SK-N-SH treated with all-trans-retinoic acid at 6 μM for 48 hours (cell line): ENCODE data around the gene RERE.

Source experiments
- ATAC-seq: fragments of 200-7000 bp; cut with Tn5 transposase; 3 replicates; pipeline ENCODE4 v1.9.1; 2020; ENCODE audit warnings: mild to moderate bottlenecking, moderate library complexity
- ARNTL ChIP-seq: fragments of 450-650 bp; formaldehyde crosslinking; IDR thresholded peaks from 2 replicates; pipeline ENCODE4 v1.5.0; 2020; ENCODE audit warnings: low read depth, mild to moderate bottlenecking, moderate library complexity, borderline replicate concordance
- BACH2 ChIP-seq: fragments of 250-450 bp; sonication (Bioruptor Pico); IDR thresholded peaks from 2 replicates; pipeline ENCODE4 v1.9.0; 2021; ENCODE audit warnings: mild to moderate bottlenecking, borderline replicate concordance
- CSDC2 ChIP-seq: fragments of 250-450 bp; sonication (Bioruptor Pico); IDR thresholded peaks from 2 replicates; pipeline ENCODE4 v1.5.0; 2020; ENCODE audit warnings: mild to moderate bottlenecking, moderate library complexity
- CSRNP3 ChIP-seq: fragments of 250-450 bp; sonication (Bioruptor Pico); IDR thresholded peaks from 2 replicates; pipeline ENCODE4 v1.5.1; 2021; ENCODE audit warnings: mild to moderate bottlenecking, moderate library complexity
- ESRRG ChIP-seq: fragments of 250-450 bp; sonication (Bioruptor Pico); IDR thresholded peaks from 2 replicates; pipeline ENCODE4 v1.6.1; 2021; ENCODE audit warnings: mild to moderate bottlenecking
- GLIS3 ChIP-seq: fragments of 250-450 bp; sonication (Bioruptor Pico); IDR thresholded peaks from 2 replicates; pipeline ENCODE4 v1.5.0; 2020; ENCODE audit warnings: mild to moderate bottlenecking, moderate library complexity
- ISL1 ChIP-seq: fragments of 250-450 bp; sonication (Bioruptor Pico); IDR thresholded peaks from 2 replicates; pipeline ENCODE4 v2.1.2; 2022; ENCODE audit warnings: mild to moderate bottlenecking, moderate library complexity
- OSR1 ChIP-seq: fragments of 250-450 bp; sonication (Bioruptor Pico); IDR thresholded peaks from 2 replicates; pipeline ENCODE4 v1.8.0; 2022; ENCODE audit warnings: moderate library complexity, mild to moderate bottlenecking, inconsistent platforms
- RARB ChIP-seq: fragments of 250-450 bp; sonication (Bioruptor Pico); IDR thresholded peaks from 2 replicates; pipeline ENCODE4 v1.8.0; 2021; ENCODE audit warnings: mild to moderate bottlenecking, moderate library complexity
- SNAI2 ChIP-seq: fragments of 250-450 bp; sonication (Bioruptor Pico); IDR thresholded peaks from 2 replicates; pipeline ENCODE4 v1.5.0; 2020; ENCODE audit warnings: mild to moderate bottlenecking, moderate library complexity
- TCF4 ChIP-seq: fragments of 250-450 bp; sonication (Bioruptor Pico); IDR thresholded peaks from 2 replicates; pipeline ENCODE4 v1.8.0; 2021; ENCODE audit warnings: mild to moderate bottlenecking, moderate library complexity, borderline replicate concordance
- TOX ChIP-seq: fragments of 250-450 bp; sonication (Bioruptor Pico); IDR thresholded peaks from 2 replicates; pipeline ENCODE4 v1.8.0; 2021; ENCODE audit warnings: mild to moderate bottlenecking, moderate library complexity, borderline replicate concordance
- ZC3H10 ChIP-seq: fragments of 250-450 bp; sonication (Bioruptor Pico); IDR thresholded peaks from 2 replicates; pipeline ENCODE4 v1.5.1; 2021; ENCODE audit warnings: mild to moderate bottlenecking, moderate library complexity
- ZFP3 ChIP-seq: fragments of 250-450 bp; sonication (Bioruptor Pico); IDR thresholded peaks from 2 replicates; pipeline ENCODE4 v1.5.0; 2020; ENCODE audit warnings: mild to moderate bottlenecking, moderate library complexity
- ZFP30 ChIP-seq: fragments of 450-650 bp; formaldehyde crosslinking; IDR thresholded peaks from 2 replicates; pipeline ENCODE4 v1.5.0; 2022; ENCODE audit warnings: mild to moderate bottlenecking, moderate library complexity
- ZNF565 ChIP-seq: fragments of 450-650 bp; formaldehyde crosslinking; conservative IDR thresholded peaks from 2 replicates; pipeline ENCODE4 v1.5.0; 2020; ENCODE audit warnings: low read depth, mild to moderate bottlenecking, moderate library complexity
- ZNF70 ChIP-seq: fragments of 450-650 bp; formaldehyde crosslinking; IDR thresholded peaks from 2 replicates; pipeline ENCODE4 v1.5.0; 2020; ENCODE audit warnings: mild to moderate bottlenecking, moderate library complexity
- ZNF8 ChIP-seq: fragments of 450-650 bp; formaldehyde crosslinking; IDR thresholded peaks from 2 replicates; pipeline ENCODE4 v1.5.0; 2020; ENCODE audit warnings: mild to moderate bottlenecking, moderate library complexity
- TF ChIP-seq, protein P1 (sequence below): fragments of 250-450 bp; sonication (Bioruptor Pico); IDR thresholded peaks from 2 replicates; pipeline ENCODE4 v1.8.0; 2021; ENCODE audit warnings: low read depth, mild to moderate bottlenecking, moderate library complexity, borderline replicate concordance
- TF ChIP-seq, protein P2 (sequence below): fragments of 250-450 bp; sonication (Bioruptor Pico); IDR thresholded peaks from 2 replicates; pipeline ENCODE4 v1.8.0; 2020; ENCODE audit warnings: mild to moderate bottlenecking, moderate library complexity, borderline replicate concordance
- TF ChIP-seq, protein P3 (sequence below): fragments of 250-450 bp; sonication (Bioruptor Pico); IDR thresholded peaks from 2 replicates; pipeline ENCODE4 v1.5.0; 2020; ENCODE audit warnings: mild to moderate bottlenecking, moderate library complexity

RERE gene

DNA sequence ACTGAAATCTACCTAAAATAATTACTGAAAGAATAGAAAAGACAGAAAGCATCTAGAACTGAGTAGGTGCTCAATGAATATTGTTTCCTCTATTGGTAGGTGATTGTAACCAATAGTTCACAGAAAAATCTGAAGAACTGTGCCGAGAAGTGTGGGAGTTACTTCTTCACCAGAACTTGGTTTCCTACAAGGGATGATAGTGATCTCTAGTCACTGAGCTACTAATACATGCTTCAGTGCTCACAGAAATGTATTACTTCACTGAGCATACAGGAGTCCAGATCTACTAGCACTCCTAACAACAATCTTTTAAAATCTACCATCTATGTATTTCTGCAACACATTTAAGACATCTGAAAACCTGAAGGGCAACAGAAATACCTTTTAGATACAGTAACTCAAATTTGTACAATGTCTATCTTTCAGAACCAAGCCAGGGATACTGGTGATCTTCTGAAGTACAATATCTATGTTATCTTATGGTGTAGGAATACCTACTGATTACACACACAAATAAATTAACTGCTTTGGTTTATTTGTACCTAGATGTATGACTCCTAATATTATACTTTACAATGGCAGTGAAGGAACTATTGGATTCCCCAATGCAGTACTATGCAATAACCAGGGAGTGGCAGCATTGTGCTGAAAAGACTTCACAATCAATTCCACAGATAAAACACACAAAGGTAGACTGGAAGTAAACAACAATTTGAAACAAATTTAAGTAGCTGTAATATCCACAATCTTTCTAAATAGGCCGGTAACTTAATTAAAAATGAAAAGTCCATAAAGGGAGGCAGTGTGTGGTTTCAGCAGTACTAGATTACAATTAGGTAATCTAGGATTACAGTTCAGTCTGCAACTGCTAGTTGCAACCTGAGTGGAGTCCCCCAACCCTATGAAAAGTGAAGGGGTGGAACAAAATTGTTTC is 256.6 kb downstream of the RERE start:
- peak; percentile 76 for ATAC-seq

GRCh38 chr1:8560035-8560434 is 257.4 kb downstream of the RERE start:
- TF ChIP-seq ARNTL (CRISPR knock-in tag): no peak
- no peak for TF ChIP-seq BACH2 (CRISPR knock-in tag)
- TF ChIP-seq, protein P1, sequence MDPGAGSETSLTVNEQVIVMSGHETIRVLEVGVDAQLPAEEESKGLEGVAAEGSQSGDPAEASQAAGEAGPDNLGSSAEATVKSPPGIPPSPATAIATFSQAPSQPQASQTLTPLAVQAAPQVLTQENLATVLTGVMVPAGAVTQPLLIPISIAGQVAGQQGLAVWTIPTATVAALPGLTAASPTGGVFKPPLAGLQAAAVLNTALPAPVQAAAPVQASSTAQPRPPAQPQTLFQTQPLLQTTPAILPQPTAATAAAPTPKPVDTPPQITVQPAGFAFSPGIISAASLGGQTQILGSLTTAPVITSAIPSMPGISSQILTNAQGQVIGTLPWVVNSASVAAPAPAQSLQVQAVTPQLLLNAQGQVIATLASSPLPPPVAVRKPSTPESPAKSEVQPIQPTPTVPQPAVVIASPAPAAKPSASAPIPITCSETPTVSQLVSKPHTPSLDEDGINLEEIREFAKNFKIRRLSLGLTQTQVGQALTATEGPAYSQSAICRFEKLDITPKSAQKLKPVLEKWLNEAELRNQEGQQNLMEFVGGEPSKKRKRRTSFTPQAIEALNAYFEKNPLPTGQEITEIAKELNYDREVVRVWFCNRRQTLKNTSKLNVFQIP (CRISPR knock-in tag): no peak
- no peak for TF ChIP-seq RARB (CRISPR knock-in tag)
- no peak for TF ChIP-seq ZFP3 (CRISPR knock-in tag)
- no peak for TF ChIP-seq ZNF8 (CRISPR knock-in tag)
- no peak for TF ChIP-seq GLIS3 (CRISPR knock-in tag)
- TF ChIP-seq, protein P2, sequence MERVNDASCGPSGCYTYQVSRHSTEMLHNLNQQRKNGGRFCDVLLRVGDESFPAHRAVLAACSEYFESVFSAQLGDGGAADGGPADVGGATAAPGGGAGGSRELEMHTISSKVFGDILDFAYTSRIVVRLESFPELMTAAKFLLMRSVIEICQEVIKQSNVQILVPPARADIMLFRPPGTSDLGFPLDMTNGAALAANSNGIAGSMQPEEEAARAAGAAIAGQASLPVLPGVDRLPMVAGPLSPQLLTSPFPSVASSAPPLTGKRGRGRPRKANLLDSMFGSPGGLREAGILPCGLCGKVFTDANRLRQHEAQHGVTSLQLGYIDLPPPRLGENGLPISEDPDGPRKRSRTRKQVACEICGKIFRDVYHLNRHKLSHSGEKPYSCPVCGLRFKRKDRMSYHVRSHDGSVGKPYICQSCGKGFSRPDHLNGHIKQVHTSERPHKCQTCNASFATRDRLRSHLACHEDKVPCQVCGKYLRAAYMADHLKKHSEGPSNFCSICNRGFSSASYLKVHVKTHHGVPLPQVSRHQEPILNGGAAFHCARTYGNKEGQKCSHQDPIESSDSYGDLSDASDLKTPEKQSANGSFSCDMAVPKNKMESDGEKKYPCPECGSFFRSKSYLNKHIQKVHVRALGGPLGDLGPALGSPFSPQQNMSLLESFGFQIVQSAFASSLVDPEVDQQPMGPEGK: no peak
- no peak for TF ChIP-seq ISL1 (CRISPR knock-in tag)
- TF ChIP-seq ZC3H10 (CRISPR knock-in tag): no peak
- no peak for TF ChIP-seq CSRNP3 (CRISPR knock-in tag)
- no peak for TF ChIP-seq ESRRG (CRISPR knock-in tag)
- TF ChIP-seq, protein P3, sequence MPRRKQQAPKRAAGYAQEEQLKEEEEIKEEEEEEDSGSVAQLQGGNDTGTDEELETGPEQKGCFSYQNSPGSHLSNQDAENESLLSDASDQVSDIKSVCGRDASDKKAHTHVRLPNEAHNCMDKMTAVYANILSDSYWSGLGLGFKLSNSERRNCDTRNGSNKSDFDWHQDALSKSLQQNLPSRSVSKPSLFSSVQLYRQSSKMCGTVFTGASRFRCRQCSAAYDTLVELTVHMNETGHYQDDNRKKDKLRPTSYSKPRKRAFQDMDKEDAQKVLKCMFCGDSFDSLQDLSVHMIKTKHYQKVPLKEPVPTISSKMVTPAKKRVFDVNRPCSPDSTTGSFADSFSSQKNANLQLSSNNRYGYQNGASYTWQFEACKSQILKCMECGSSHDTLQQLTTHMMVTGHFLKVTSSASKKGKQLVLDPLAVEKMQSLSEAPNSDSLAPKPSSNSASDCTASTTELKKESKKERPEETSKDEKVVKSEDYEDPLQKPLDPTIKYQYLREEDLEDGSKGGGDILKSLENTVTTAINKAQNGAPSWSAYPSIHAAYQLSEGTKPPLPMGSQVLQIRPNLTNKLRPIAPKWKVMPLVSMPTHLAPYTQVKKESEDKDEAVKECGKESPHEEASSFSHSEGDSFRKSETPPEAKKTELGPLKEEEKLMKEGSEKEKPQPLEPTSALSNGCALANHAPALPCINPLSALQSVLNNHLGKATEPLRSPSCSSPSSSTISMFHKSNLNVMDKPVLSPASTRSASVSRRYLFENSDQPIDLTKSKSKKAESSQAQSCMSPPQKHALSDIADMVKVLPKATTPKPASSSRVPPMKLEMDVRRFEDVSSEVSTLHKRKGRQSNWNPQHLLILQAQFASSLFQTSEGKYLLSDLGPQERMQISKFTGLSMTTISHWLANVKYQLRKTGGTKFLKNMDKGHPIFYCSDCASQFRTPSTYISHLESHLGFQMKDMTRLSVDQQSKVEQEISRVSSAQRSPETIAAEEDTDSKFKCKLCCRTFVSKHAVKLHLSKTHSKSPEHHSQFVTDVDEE (CRISPR knock-in tag): no peak
- TF ChIP-seq TOX: no peak
- no peak for TF ChIP-seq CSDC2
- no peak for ATAC-seq

More for the DNA sequence above, 256.6 kb downstream of the RERE start:
- TF ChIP-seq ZC3H10 (CRISPR knock-in tag) (no peak), ISL1 (CRISPR knock-in tag) (no peak), ZFP30 (CRISPR knock-in tag) (no peak), TOX (no peak), OSR1 (CRISPR knock-in tag) (no peak), ESRRG (CRISPR knock-in tag) (no peak), RARB (CRISPR knock-in tag) (no peak), ZNF70 (CRISPR knock-in tag) (no peak), ZNF565 (no peak), ZFP3 (CRISPR knock-in tag) (no peak), SNAI2 (no peak), ARNTL (CRISPR knock-in tag) (no peak), TCF4 (CRISPR knock-in tag) (no peak)
- TF ChIP-seq, protein P3 (CRISPR knock-in tag): no peak
- TF ChIP-seq, protein P2: no peak
- TF ChIP-seq, protein P1 (CRISPR knock-in tag): no peak
